H7 (cell line): ENCODE results near the gene PRKCD. TPM values are rescaled to one million over a fixed set of nuclear protein-coding genes. Genes with fewer than 3 reads are reported as not detected.

Experiments
- DNase-seq: peaks from one replicate; pipeline ENCODE4 v3.0.0; 2012
- H3K27me3 ChIP-seq: 2 replicates; pipeline ENCODE4 v1.6.0; 2011; ENCODE audit warnings: mild to moderate bottlenecking, low read length; ENCODE audit not compliant: control insufficient read depth, insufficient read depth
- H3K36me3 ChIP-seq: replicated peaks from 2 replicates; pipeline ENCODE4 v1.5.1; 2011; ENCODE audit warnings: low read length; ENCODE audit not compliant: control insufficient read depth, insufficient read depth
- H3K4me3 ChIP-seq: 2 replicates; pipeline ENCODE4 v1.5.1; 2011; ENCODE audit warnings: low read depth, mild to moderate bottlenecking, control low read depth, low read length, moderate library complexity; ENCODE audit not compliant: insufficient read depth
- total RNA-seq: library from RNA; depleted of rRNA; stranded (reverse); fragments of >200 nt; shearing (Covaris generic); gene quantifications from 2 replicates; pipeline ENCODE4 v1.2.3, GENCODE V29; 2014

PRKCD gene
- total RNA-seq, 1 experiment from 2014 or later: 2.9 TPM

- peaks cover 9% of the 10 kb centered on the region for H3K36me3 ChIP-seq
- peak; percentile 63 for DNase-seq
- H3K4me3 ChIP-seq: no peak overlapping the region
- H3K27me3 ChIP-seq: no peaks in the 10 kb centered on the region; the same call in 1 of the 2 replicates
Measured at GRCh38 chr3:53192608-53193007, 31.6 kb downstream of the PRKCD start.

- H3K27me3 ChIP-seq: no peaks in the 10 kb centered on the region; the same call in 1 of the 2 replicates
- peak; percentile 68 for DNase-seq
- no peak overlapping the region for H3K4me3 ChIP-seq
- H3K36me3 ChIP-seq: peaks cover 9% of the 10 kb centered on the region
Measured at GRCh38 chr3:53193466-53194209, 32.6 kb downstream of the PRKCD start.

DNA sequence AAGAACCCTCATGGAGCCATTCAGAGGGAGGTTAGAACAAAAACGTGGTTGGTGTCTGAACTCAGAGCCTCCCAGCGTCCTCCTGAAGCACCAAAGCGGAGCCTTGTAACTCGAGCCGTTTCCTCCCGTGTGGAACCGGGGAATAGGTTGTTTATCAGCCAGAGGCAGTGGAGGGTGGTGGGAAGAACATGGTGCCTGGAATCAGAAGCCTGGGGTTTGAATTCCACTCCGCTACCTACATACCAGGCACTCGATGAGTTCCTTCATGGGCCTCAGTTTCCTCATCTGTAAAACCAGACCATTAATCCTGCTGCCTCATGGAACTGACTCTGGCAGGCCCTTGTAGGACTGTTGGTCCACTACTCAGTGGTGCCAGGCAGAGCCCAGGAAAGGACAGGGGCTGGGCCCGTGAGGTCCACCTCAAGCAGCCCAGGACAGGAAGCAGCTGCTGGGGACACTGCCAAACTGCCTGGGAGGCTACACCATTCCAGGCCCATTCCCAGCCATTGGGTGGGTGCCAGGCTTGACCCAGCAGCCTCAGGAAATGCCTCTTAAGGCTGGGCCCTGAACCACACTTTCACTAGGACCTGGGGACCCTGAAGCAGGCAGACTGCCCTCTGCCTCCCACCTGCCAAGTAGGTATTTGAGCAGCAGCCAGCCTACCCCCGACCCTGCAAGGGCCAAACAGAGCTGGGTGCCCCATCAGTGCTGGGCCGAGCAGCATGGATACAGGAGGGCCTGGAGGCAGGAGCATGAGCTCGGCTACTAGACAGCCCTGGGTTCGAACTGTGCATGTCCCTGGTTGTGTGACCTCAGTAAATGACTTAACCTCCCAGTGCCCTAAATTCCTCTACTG is 33.4 kb downstream of the PRKCD start:
- H3K27me3 ChIP-seq: no peaks in the 10 kb centered on the region; the same call in 1 of the 2 replicates
- H3K36me3 ChIP-seq: peaks cover 7% of the 10 kb centered on the region
- DNase-seq: peak; percentile 76
- H3K4me3 ChIP-seq: no peak overlapping the region

- peak; percentile 24 for DNase-seq
- Histone ChIP-seq H3K36me3 (peaks cover 3% of the 10 kb centered on the region), H3K4me3 (no peak overlapping the region), H3K27me3 (no peaks in the 10 kb centered on the region; the same call in 1 of the 2 replicates)
Measured at GRCh38 chr3:53195066-53195450, 34.0 kb downstream of the PRKCD start.

- DNase-seq: peak; percentile 97
- no peaks in the 10 kb centered on the region; the same call in 1 of the 2 replicates for H3K27me3 ChIP-seq
- H3K36me3 ChIP-seq: no peaks in the 10 kb centered on the region
- H3K4me3 ChIP-seq: no peak overlapping the region
Measured at GRCh38 chr3:53195602-53196574, 34.9 kb downstream of the PRKCD start.

- no peak overlapping the region for H3K4me3 ChIP-seq
- peak; percentile 41 for DNase-seq
- no peaks in the 10 kb centered on the region; the same call in 1 of the 2 replicates for H3K27me3 ChIP-seq
- H3K36me3 ChIP-seq: no peaks in the 10 kb centered on the region
Measured at GRCh38 chr3:53196575-53197407, 35.8 kb downstream of the PRKCD start.

- Histone ChIP-seq H3K27me3 (no peaks in the 10 kb centered on the region; the same call in 1 of the 2 replicates), H3K36me3 (no peaks in the 10 kb centered on the region), H3K4me3 (no peak overlapping the region)
- peak; percentile 58 for DNase-seq
Measured at GRCh38 chr3:53198256-53198977, 37.4 kb downstream of the PRKCD start.

- Histone ChIP-seq H3K36me3 (no peaks in the 10 kb centered on the region), H3K4me3 (no peak overlapping the region), H3K27me3 (no peaks in the 10 kb centered on the region; the same call in 1 of the 2 replicates)
- DNase-seq: peak; percentile 16
Measured at GRCh38 chr3:53198996-53199395, 38.0 kb downstream of the PRKCD start.

- H3K36me3 ChIP-seq: no peaks in the 10 kb centered on the region
- DNase-seq: no peak
- H3K27me3 ChIP-seq: no peaks in the 10 kb centered on the region; the same call in 1 of the 2 replicates
- H3K4me3 ChIP-seq: no peak overlapping the region
Measured at GRCh38 chr3:53199834-53200233, 38.8 kb downstream of the PRKCD start.

- peak; percentile 22 for DNase-seq
Measured at GRCh38 chr3:53200501-53201498, 39.8 kb downstream of the PRKCD start.

GRCh38 chr3:53202331-53203015 is 41.5 kb downstream of the PRKCD start:
- no peak overlapping the region for H3K4me3 ChIP-seq
- H3K36me3 ChIP-seq: no peaks in the 10 kb centered on the region
- H3K27me3 ChIP-seq: no peaks in the 10 kb centered on the region
- peak; percentile 50 for DNase-seq

More at GRCh38 chr3:53200501-53201498, 39.8 kb downstream of the PRKCD start:
- no peak overlapping the region for H3K4me3 ChIP-seq
- no peaks in the 10 kb centered on the region for H3K27me3 ChIP-seq
- no peaks in the 10 kb centered on the region for H3K36me3 ChIP-seq
